SK-N-MC (cell line): ENCODE results near the gene COL16A1.

ENCODE experiments used
- EZH2 ChIP-seq: fragments of 200-600 bp; sonication (generic); IDR thresholded peaks from one replicate; pipeline ENCODE4 v1.6.1; 2017; ENCODE audit warnings: antibody characterized with exemption
- POLR2AphosphoS5 ChIP-seq: IDR thresholded peaks from 2 replicates; pipeline ENCODE4 v1.6.1; 2012; ENCODE audit warnings: mild to moderate bottlenecking, low read depth, low read length, borderline replicate concordance

DNA sequence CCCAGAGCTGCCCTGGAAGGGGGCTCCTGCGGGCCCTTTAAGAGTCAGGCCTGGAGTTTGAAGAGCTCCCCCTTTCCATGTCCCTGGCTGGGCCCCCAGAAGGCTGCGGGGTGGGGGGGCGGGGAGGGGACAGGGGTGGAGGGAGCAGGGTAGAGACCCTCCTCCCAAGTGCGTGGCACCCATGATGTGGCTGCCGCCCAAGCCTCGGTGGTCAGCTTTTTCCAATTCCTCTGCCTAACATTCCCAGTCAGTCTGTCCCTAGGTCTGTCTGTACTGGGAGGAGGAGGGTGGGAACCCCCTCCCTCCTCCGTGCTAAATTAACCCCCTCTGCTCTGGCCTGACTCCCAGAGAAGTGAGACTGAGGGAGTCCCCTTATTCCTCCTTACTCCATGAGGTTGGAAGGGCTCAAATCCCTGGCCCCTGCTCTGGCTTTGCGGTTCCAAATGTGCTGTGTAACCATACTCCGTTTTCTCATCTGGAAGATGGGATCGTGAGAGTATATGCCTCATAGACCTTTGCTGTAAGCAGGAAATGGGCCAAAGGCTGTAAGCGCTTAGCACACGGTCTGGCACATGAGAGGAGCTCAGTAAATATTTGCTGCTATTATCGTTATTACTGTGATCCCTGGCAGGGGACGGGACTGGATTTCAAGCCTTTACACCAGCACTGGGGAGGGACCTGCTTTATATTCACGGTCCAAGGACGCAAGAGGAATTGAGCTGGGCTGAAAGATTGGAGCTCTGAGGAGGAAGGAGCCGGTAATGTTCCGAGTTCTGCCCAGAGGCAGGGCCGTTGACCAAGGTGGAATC is 658 bp upstream of the COL16A1 start:
- TF ChIP-seq EZH2 (no peak), POLR2AphosphoS5 (no peak; the same call in 1 of the 2 replicates)
